Sciatic nerve (tissue), 2 donors: Measurements from ENCODE around the gene KCNC4. TPM values are rescaled to one million over a fixed set of nuclear protein-coding genes. Genes with fewer than 3 reads are reported as not detected.

Experiments used
- ATAC-seq: fragments of 200-7000 bp; cut with Tn5 transposase; one replicate; pipeline ENCODE4 v1.9.1; 2020; ENCODE audit warnings: mild to moderate bottlenecking, moderate library complexity
- DNase-seq: peaks from one replicate; pipeline ENCODE4 v3.0.0-alpha.2; 2020; ENCODE audit warnings: low spot score
- intact Hi-C: fragments of 100-400 bp; cut with DNase I; formaldehyde crosslinking; loops from one replicate; pipeline ENCODE4 v1.14.2; 2022
- total RNA-seq: library from RNA; stranded (reverse); fragmentation: NEBNext Ultra II Directional; extraction: Animal tissue kit (Norgen Biotek cat#: 25700); gene quantifications from one replicate; pipeline ENCODE4 v1.2.1, GENCODE V29; 2021
- donor health status: DM: no; HTN: no; CAD: no.
- donor health status: DM: no; HTN: no; CAD: no.

The KCNC4 gene
- total RNA-seq, 1 donor from 2014 or later: 15.6 TPM

DNA sequence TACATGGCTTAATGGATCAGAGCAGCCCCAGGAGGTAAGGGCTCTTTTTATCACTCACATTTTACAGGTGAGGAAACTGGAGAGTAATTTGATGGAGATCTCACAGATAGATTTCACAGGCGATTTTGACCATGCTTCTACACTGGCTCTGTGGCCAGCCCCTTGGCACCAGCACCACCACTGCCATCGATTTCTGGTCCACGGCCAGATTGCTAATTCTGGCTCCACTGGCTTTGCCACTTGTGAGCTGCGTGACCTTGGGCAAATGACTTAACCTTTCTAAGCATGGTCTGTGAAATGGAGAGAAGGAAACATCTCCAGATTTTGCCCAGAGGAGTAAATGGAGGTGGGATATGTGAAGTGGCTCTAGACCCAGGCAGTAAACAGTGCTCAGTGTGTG lies 32.6 kb downstream of the KCNC4 start:
- DNase-seq (no peak), ATAC-seq (no peak)
- intact Hi-C loops: no loop called here

DNA sequence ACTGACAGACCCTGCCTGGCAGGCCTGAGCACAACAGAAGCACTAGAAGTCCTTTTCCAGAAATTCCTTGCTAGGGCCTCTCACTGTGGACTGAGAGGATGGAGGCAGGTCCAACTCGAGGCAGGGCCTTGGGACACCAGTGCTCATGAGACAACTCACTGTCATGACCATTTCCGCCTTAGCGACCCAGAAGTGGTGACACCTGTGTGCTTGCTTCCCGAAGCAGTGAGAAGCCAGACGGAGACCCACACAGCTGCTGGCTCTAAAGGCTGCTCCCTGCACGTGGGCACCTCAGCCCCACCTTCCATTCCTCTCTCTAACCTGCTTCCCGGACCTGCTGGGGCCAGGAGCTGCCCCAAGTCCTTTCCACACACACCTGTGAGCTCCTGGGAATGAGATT lies 33.0 kb downstream of the KCNC4 start:
- intact Hi-C loops: no loop called here
- no peak for DNase-seq
- ATAC-seq: no peak

DNA sequence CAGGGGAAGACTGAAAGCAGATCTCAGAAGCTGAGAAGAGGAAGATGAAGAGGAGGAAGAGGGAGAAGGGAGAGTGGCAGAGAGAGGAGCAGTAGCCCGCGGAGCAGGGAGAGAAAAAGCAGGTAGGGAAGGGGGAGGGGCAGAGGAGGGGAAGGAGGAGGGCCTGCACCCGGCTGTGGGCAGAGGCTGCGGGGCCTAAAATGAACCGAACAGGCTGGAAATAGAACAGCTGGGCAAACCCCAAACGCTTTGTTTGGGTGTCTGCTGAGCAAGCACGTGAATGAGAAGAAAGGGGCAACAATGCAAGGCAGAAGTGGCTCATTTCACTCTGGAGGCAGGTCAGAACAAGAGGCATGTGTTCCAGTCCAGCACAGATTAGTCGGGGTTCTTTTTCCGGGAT lies 33.5 kb downstream of the KCNC4 start:
- ATAC-seq (no peak), DNase-seq (peak; percentile 30)
- intact Hi-C loops: no loop called here

DNA sequence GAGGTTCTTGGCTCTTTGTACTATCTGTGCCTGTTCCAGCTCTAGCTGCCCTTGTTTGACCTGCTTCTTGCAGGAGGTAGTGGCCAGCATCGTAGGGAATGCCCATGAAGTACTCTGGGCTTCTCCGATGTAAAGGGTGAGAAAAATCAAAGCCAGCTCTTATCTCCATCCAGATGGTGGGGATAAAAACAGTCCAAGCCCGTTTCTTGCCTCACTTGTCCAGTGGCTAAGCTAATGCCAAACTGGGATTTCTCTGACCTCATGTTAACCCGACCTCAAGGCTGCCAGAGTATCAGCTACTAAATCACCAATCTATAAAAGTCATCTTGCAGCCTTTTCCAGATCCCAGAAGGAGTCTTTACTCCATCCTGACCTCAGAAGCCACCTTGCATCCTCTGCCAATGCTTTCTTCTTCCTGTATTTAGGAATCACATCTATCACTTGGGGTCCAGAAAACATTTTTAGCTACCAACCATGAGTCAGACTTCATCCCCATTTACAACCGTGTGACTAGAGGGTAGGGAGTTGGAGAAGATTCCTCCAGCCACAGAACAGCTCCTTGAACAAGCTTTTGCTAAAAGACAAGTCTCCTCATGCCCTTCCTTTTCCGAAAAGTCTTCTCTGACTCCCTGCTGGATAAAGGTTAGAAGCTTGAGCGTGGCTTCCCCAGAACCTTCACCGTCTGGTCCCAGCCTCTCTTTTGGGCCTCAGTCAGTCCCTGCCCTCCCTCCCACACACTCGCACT lies 35.9 kb downstream of the KCNC4 start:
- DNase-seq: peak; percentile 4
- intact Hi-C loops: no loop called here

DNA sequence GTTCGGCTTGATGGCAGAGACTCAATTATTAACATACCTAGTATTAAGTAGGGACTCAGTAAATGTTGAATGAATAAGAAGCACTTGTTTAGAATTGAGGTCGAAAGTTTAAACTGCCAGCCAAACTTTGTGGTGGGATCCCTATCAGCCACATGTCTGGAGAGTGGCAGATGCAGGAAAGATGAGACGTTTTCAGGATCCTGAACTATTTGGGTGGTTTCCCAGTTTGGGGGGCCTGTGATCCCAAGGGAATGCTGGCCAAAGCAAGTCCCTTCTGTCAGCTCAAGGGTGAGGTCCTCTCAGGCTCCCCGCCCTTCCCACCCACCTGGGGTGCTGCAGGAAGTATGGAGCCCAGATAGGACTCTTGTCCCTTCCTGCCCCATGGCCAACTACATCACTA lies 38.6 kb downstream of the KCNC4 start:
- ATAC-seq: no peak
- intact Hi-C loops: no loop called here
- DNase-seq: no peak

More for the DNA sequence above, 35.9 kb downstream of the KCNC4 start:
- ATAC-seq: no peak

DNA sequence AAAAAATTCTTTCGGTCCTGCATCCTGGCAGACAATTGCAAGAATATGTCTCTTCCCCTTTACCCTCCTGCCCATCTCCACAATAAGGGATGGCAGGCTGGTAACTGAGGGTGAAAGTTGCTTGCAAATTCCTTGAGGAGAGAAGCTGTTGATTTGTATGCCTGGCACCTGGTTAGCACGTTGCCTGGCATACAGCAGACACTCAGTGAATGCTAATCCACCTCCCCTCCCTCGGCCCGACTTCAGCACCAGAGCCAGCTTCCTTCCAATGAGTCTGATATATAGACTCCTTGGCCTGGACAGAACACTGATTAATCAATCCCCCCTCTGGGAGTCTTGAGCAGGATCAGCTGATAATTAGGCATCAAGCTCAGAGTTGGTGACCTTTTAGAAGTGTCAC lies 39.1 kb downstream of the KCNC4 start:
- DNase-seq (no peak), ATAC-seq (no peak)
- intact Hi-C loops: no loop called here

DNA sequence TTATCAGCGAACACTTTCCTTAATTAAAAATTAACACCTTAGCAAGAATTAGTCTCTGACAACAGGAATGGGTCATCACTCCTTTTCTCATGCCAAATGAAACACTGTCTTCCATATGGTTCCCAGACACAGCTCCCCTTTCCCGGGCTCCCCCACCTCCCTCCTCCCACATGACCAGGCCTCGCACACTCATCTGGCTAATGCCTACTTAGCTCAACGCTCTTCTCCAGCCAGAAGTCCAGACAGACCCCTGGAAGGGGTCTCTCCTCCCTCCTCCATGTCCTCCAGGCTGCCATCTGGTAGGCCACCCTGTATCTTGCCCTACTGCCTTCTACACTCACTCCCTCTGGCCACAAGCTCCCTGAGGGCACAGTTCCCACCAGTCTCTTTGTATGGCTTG lies 39.9 kb downstream of the KCNC4 start:
- ATAC-seq (no peak), DNase-seq (no peak)
- intact Hi-C loops: no loop called here

DNA sequence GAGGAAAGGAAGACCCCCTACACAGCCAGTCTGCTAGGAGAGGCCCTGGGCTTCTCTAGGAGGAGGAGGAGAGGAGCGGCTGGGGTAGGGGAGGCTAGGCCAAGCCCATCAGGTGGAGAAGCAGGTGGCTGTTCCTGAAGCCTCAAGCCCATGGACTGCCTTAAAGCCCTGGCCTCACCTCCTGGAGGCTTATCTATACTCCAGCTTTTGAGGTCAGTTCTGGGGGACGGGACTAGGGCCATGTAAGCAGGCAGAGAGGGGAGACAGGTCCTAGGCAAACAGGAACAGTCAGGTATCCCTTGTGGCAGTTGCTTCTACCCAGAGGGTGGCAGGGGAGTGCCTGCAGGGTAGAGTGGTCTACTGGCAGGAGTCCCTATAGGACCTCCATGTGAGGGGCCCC lies 40.6 kb downstream of the KCNC4 start:
- DNase-seq (no peak), ATAC-seq (no peak)
- intact Hi-C loops: no loop called here

DNA sequence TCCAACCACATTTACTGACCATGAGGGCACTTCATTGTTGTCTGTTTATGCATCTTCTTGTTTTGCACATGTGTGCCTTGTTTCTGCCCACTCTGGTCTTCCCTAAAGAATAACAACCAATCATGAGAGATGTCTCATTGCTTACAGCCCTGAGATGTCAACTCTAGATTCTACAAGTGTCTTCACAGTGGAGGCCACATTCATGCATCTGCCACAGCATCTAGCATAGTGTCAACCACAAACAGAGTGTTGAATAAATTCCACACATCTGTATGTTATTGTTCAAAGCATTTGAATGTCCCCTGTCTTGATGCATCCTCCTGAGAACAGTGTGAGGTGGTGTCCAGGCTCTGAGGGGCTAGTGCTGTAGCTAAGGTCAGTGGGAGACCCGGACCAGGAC lies 43.1 kb downstream of the KCNC4 start:
- intact Hi-C loops: no loop called here
- ATAC-seq: no peak
- no peak for DNase-seq

DNA sequence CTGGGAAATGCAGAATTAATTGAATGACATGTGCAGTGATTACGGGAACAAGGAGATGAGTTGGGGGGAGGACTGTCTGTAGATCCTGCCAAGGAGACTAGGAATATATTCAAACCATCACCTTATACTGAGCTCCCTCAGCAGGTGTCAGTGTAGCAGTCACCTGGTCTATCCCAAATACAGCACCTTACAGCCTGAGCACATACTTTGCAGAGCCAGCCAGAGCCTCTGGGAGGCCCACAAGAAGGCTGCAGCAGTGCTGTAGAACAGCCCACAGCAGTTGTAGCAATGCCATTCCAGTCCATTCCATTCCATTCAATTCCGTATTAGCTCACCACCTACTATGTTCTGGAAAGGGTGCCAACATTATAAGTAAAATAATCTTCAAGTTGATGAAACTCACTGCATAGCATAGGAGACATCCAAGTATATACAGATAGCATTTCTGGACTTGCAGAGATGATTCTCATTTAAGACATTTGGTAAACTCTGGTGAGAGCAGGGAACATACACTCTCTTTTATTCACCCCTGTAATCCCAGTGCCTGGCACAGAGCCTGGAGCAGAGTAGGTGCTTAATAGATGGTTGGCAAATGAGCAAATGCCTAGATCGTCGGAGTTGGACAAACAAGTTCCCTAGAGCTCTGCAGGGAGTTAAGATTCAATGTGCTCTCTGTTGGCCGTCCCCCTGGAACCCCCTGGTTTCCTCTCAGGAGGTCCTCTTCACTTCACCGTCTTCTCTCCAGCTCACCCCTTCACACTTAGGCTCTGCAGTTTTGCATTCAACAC lies 44.7 kb downstream of the KCNC4 start:
- ATAC-seq: no peak
- intact Hi-C loops: no loop called here
- no peak for DNase-seq

DNA sequence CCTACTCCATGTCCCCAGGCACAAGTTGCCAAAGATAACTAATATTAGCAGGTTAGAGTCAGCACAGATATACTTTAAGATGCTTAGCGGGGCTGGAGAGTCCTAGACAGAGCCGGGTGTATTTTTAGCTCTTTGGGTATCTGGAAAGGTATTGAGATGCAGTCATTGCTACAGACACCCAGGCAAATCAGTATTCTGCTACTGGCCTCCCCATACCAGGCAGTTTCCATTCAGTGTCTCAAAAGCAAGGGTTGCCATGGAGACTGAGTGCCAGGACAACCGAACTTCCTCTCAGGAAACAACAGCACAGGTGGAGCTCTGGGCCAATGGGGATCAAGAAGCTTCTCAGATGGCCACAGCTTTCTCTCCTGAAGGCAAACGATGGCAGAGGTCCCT lies 45.3 kb downstream of the KCNC4 start:
- intact Hi-C loops: no loop called here

DNA sequence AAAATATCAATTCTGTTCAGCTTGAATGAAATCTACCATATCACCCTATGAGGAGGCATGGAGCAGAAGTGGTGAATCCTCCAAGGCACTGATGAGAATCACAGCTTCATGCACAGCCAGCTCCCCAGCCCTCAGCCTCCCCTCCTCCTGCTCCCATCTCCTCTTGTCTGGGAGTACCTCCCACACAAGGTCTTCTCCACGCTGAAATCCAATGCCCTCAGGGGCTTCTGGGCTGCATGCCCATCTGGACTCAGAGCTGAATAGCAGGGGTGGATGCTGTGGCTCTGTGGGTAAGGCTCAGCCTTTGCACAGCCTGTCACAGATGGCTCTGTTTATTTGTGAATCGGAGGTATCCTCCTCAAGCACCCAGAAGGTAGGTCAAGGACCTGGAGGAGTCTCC lies 48.6 kb downstream of the KCNC4 start:
- DNase-seq (no peak), ATAC-seq (no peak)
- intact Hi-C loops: no loop called here

More for the DNA sequence above, 45.3 kb downstream of the KCNC4 start:
- DNase-seq: no peak
- no peak for ATAC-seq

DNA sequence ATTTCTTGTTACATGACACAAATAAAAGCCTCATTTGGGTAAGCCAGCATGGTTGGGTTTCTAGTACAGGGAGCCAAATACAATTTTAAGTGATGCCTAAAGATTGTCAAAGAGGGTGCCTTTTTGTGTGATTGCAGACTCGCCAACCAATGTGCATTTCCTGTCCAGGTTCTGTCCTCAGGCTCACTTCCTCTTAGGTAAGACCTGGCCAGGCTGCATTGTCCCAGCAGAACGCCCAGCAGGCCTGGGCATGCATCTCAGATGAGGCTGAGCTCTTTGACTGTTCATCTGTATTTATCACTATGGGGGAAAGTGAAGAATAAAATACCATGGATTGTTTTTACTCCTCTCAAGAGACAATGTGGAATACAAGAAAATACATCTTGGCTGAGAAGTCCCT lies 49.7 kb downstream of the KCNC4 start:
- DNase-seq: no peak
- intact Hi-C loops: no loop called here
- no peak for ATAC-seq

Other genes with a start within 250 kb of the KCNC4 start
- 71.3 TPM for gene AHCYL1, start 225.5 kb upstream of the KCNC4 start, total RNA-seq
- gene STRIP1, start 175.7 kb upstream of the KCNC4 start, total RNA-seq: 44.1 TPM
- gene ALX3, start 139.6 kb upstream of the KCNC4 start, total RNA-seq: not detected
- not detected for gene UBL4B, start 97.9 kb upstream of the KCNC4 start, total RNA-seq
- not detected for gene SLC6A17, start 59.8 kb upstream of the KCNC4 start, total RNA-seq
- 23.4 TPM for gene RBM15, start 129.1 kb downstream of the KCNC4 start, total RNA-seq
- 20.5 TPM for gene SLC16A4, start 180.7 kb downstream of the KCNC4 start, total RNA-seq
- gene LAMTOR5, start 197.4 kb downstream of the KCNC4 start, total RNA-seq: 91.4 TPM
- not detected for gene PROK1, start 240.8 kb downstream of the KCNC4 start, total RNA-seq